RPMI7951 (cell line): ENCODE results near the gene TULP1. TPM values are rescaled to one million over a fixed set of nuclear protein-coding genes. Genes with fewer than 3 reads are reported as not detected.

Experiments
- DNase-seq: peaks from one replicate; pipeline ENCODE4 v3.0.0-alpha.2; 2012; ENCODE audit warnings: low read depth
- total RNA-seq: library from RNA; depleted of rRNA; stranded (reverse); fragments of >200 nt; shearing (Covaris generic); gene quantifications from 2 replicates; pipeline ENCODE4 v1.2.3, GENCODE V29; 2014

Gene TULP1
- total RNA-seq, 1 experiment from 2014 or later: not detected

GRCh38 chr6:35496841-35497570 is 15.7 kb downstream of the TULP1 start, which contains the start of gene TEAD3:
TSS of gene TEAD3 (minus strand) at chr6:35497079.
- DNase-seq: peak; percentile 66

- DNase-seq: peak; percentile 39
Measured at GRCh38 chr6:35496036-35496840, 16.5 kb downstream of the TULP1 start.

- no peak for DNase-seq
Measured at GRCh38 chr6:35495258-35496035, 17.2 kb downstream of the TULP1 start.

- no peak for DNase-seq
Measured at GRCh38 chr6:35494161-35494563, 18.5 kb downstream of the TULP1 start.

- DNase-seq: no peak
Measured at GRCh38 chr6:35493307-35493983, 19.3 kb downstream of the TULP1 start.

GRCh38 chr6:35492974-35493284 is 19.8 kb downstream of the TULP1 start:
- no peak for DNase-seq

- DNase-seq: no peak
Measured at GRCh38 chr6:35492258-35492973, 20.3 kb downstream of the TULP1 start.

- no peak for DNase-seq
Measured at GRCh38 chr6:35491558-35492257, 21.0 kb downstream of the TULP1 start.

- DNase-seq: no peak
Measured at GRCh38 chr6:35490821-35491557, 21.7 kb downstream of the TULP1 start.

GRCh38 chr6:35489995-35490791 is 22.5 kb downstream of the TULP1 start:
- no peak for DNase-seq

GRCh38 chr6:35489066-35489465 is 23.6 kb downstream of the TULP1 start:
- DNase-seq: no peak

- no peak for DNase-seq
Measured at GRCh38 chr6:35488517-35488862, 24.2 kb downstream of the TULP1 start.

- DNase-seq: peak; percentile 54
Measured at GRCh38 chr6:35487658-35488516, 24.8 kb downstream of the TULP1 start.

GRCh38 chr6:35486005-35486925 is 26.4 kb downstream of the TULP1 start:
- DNase-seq: no peak

GRCh38 chr6:35485402-35485877 is 27.3 kb downstream of the TULP1 start:
- peak; percentile 51 for DNase-seq

GRCh38 chr6:35484921-35485392 is 27.7 kb downstream of the TULP1 start:
- no peak for DNase-seq
